ENCODE data around the gene BCL2L13.

The BCL2L13 gene

GRCh38 chr22:17700778-17701177, 62.2 kb downstream of the BCL2L13 start:
- Histone ChIP-seq H3K9ac (no peak overlapping the region), H3K36me3 (ENCODE audit: control insufficient read depth, insufficient read depth, low read length) (no peaks in the 10 kb centered on the region), H3K79me2 (no peaks in the 10 kb centered on the region)

DNA sequence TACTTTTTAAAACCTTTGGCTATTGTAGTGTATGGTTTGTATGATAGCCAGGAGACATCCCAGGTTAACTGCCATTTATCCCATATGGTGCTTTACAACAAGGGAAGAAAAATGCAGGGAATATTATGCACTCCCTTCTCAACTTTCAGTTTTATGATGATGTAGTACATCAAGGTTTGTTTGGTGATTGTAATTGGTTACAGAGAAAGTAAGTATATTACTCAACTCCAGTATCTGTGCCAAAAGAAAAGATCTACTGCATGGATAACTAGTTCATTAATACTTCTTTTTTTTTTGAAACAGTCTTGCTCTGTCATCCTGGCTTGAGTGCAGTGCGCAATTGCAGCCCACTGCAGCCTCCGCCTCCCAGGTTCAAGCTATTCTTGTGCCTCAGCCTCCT, 65.3 kb downstream of the BCL2L13 start:
- TF ChIP-seq, protein P1, sequence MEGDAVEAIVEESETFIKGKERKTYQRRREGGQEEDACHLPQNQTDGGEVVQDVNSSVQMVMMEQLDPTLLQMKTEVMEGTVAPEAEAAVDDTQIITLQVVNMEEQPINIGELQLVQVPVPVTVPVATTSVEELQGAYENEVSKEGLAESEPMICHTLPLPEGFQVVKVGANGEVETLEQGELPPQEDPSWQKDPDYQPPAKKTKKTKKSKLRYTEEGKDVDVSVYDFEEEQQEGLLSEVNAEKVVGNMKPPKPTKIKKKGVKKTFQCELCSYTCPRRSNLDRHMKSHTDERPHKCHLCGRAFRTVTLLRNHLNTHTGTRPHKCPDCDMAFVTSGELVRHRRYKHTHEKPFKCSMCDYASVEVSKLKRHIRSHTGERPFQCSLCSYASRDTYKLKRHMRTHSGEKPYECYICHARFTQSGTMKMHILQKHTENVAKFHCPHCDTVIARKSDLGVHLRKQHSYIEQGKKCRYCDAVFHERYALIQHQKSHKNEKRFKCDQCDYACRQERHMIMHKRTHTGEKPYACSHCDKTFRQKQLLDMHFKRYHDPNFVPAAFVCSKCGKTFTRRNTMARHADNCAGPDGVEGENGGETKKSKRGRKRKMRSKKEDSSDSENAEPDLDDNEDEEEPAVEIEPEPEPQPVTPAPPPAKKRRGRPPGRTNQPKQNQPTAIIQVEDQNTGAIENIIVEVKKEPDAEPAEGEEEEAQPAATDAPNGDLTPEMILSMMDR (IDR thresholded peaks at IDR 0.05), result no peak
- Histone ChIP-seq H3K9me3 (ENCODE audit: control insufficient read depth, low read length) (no peaks in the 10 kb centered on the region), H3K36me3 (ENCODE audit: control insufficient read depth, insufficient read depth, low read length) (no peaks in the 10 kb centered on the region), H3K79me2 (no peaks in the 10 kb centered on the region), H3K27ac (no peak overlapping the region), H3K9ac (no peak overlapping the region), H3K4me2 (ENCODE audit: low read length) (no peak overlapping the region), H3K27me3 (ENCODE audit: control insufficient read depth, insufficient read depth, low read length) (no peaks in the 10 kb centered on the region), H2AFZ (no peak overlapping the region), H3K4me3 (ENCODE audit: low read depth, low read length) (no peak overlapping the region), H3K4me1 (no peaks in the 10 kb centered on the region)

More at GRCh38 chr22:17700778-17701177, 62.2 kb downstream of the BCL2L13 start:
- H3K9me3 ChIP-seq (ENCODE audit: control insufficient read depth, low read length), result no peaks in the 10 kb centered on the region
- no peak overlapping the region for H3K27ac ChIP-seq
- H3K4me2 ChIP-seq (ENCODE audit: low read length), result no peak overlapping the region
- H3K4me1 ChIP-seq, result no peaks in the 10 kb centered on the region
- no peak overlapping the region for H3K4me3 ChIP-seq (ENCODE audit: low read depth, low read length)
- no peak overlapping the region for H2AFZ ChIP-seq
- no peaks in the 10 kb centered on the region for H3K27me3 ChIP-seq (ENCODE audit: control insufficient read depth, insufficient read depth, low read length)
- TF ChIP-seq, protein P1 (IDR thresholded peaks at IDR 0.05), result no peak

DNA sequence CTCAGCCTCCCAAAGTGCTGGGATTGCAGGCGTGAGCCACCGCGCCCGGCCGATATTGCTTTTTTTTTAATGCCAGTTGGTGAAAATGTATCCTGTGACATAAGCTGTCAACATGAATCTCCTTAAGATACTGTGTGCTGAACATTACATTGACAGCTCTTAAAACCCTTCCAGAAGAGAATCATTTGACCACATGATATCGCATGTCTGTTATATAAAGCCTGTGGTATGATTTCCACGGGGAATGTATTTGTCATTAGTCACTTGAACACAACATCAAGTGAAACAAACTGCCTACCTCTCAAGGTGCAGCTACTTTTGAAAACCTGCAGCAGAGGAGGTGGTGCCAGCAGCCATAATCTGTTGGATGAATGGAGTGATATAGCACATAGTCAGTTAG, 67.0 kb downstream of the BCL2L13 start:
- no peaks in the 10 kb centered on the region for H3K4me1 ChIP-seq
- no peak overlapping the region for H2AFZ ChIP-seq
- no peaks in the 10 kb centered on the region for H3K9me3 ChIP-seq (ENCODE audit: control insufficient read depth, low read length)
- TF ChIP-seq, protein P1 (IDR thresholded peaks at IDR 0.05), result no peak
- no peaks in the 10 kb centered on the region for H3K36me3 ChIP-seq (ENCODE audit: control insufficient read depth, insufficient read depth, low read length)
- H3K79me2 ChIP-seq, result no peaks in the 10 kb centered on the region
- H3K4me2 ChIP-seq (ENCODE audit: low read length), result no peak overlapping the region
- no peak overlapping the region for H3K9ac ChIP-seq
- H3K27ac ChIP-seq, result no peak overlapping the region
- H3K4me3 ChIP-seq (ENCODE audit: low read depth, low read length), result no peak overlapping the region
- H3K27me3 ChIP-seq (ENCODE audit: control insufficient read depth, insufficient read depth, low read length), result no peaks in the 10 kb centered on the region

DNA sequence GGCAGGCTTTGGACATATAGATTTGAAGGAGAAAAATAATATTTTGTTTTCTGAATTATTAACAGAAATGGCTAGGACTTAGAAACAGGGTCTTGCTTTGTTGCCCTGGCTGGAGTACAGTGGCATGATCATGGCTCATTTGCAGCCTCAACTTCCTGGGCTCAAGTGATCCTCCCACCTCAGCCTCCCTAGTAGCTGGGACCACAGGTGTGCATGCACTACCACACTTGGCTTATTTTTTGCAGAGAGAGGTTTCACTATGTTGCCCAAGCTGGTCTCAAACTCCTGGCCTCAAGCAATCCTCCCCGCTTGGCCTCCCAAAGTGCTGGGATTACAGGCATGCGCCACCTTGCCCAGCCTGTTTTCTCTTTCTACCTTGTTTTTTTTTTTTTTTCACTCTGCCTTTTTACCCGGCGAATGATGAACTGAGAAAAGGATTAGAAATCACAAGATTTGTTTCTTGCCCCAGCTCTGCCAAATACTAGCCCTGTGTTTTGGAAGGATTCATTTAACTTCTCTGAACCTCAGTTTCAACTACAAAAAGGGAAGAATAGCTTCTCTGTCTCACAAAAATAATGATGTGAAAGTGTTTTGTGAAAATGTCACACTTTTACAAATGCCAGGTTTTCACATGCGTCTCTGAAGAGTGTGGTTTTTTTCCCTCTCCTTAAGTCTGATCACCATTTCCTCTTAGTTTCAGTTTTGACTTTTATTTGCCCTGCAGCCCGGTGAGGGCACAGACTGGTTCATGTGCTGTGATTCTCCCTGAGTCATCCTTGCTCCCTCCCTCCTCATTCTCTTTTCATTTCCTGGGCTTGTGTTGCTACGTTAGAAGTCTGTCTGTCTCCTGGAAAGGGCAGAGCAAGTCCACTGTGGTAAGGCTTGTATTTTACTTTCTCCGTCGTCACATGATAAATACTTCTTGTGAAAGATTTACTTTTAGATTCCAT, 67.7 kb downstream of the BCL2L13 start:
- Histone ChIP-seq H3K4me1 (no peaks in the 10 kb centered on the region), H3K27ac (peak overlapping the region; percentile 1), H3K4me2 (ENCODE audit: low read length) (peak overlapping the region; percentile 33), H3K9ac (no peak overlapping the region), H3K4me3 (ENCODE audit: low read depth, low read length) (peak overlapping the region; percentile 15), H3K27me3 (ENCODE audit: control insufficient read depth, insufficient read depth, low read length) (no peaks in the 10 kb centered on the region), H3K79me2 (no peaks in the 10 kb centered on the region), H3K36me3 (ENCODE audit: control insufficient read depth, insufficient read depth, low read length) (no peaks in the 10 kb centered on the region), H3K9me3 (ENCODE audit: control insufficient read depth, low read length) (no peaks in the 10 kb centered on the region), H2AFZ (peak overlapping the region; percentile 11)
- TF ChIP-seq, protein P1 (IDR thresholded peaks at IDR 0.05), result no peak
